ENCODE measurements around the gene NFKBIB.

DNA sequence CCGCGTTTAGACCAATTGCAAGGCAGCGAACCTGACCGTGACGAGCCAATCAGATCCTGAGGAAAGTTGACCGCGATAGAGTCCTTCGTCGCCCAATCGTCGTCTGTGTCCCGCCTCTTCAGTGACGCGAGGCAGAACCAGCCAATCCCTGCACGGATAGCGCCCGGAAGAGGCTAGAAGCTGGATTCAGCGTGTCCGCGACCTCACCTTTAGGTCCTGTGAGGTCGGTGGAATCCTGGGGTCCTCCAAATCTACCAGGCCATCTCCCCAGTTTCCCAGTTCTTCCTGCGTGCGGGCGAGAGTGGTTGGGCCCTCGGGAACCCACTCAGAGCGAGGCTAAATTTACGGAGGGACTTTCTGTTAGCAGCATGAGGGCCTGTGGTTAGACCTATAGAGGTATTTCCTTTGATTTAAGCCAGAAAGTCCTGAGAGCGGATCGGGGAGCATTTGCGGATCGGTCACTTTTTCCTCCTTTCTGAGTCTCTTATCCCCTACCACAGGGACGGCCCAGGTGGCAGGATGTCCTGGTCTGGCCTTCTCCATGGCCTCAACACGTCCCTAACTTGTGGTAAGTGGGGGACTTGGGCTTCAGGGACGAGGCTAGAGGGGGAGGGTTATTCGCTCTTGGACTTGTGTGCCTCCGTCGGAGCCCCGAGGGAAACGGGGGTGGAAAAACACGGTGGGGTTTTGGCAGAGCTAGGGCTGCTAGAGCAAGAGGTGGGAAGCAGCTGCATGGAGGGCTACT lies 31.2 kb downstream of the NFKBIB start, which contains the start of gene MRPS12:
- TF ChIP-seq, protein P1, sequence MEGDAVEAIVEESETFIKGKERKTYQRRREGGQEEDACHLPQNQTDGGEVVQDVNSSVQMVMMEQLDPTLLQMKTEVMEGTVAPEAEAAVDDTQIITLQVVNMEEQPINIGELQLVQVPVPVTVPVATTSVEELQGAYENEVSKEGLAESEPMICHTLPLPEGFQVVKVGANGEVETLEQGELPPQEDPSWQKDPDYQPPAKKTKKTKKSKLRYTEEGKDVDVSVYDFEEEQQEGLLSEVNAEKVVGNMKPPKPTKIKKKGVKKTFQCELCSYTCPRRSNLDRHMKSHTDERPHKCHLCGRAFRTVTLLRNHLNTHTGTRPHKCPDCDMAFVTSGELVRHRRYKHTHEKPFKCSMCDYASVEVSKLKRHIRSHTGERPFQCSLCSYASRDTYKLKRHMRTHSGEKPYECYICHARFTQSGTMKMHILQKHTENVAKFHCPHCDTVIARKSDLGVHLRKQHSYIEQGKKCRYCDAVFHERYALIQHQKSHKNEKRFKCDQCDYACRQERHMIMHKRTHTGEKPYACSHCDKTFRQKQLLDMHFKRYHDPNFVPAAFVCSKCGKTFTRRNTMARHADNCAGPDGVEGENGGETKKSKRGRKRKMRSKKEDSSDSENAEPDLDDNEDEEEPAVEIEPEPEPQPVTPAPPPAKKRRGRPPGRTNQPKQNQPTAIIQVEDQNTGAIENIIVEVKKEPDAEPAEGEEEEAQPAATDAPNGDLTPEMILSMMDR (IDR thresholded peaks at IDR 0.05; ENCODE audit: insufficient read depth, low read depth, low read length) = no peak
- TF ChIP-seq EZH2 (IDR thresholded peaks at IDR 0.05; ENCODE audit: insufficient read depth, low read length) = no peak
